Globus pallidus (tissue), 1 donor: ENCODE results near the gene CCNY.
"Not testable (repeated sequence)": the region's sequence is repeated elsewhere in the genome, so short reads cannot be mapped to it uniquely, and the experiment has no call there.

Experiments
- DNase-seq: peaks from one replicate; pipeline ENCODE4 v3.0.0-alpha.2; 2015; ENCODE audit warnings: low spot score

Gene CCNY

GRCh38 chr10:35518187-35518586 is 181.9 kb downstream of the CCNY start:
- not testable (repeated sequence) for DNase-seq

- no peak for DNase-seq
Measured at GRCh38 chr10:35520996-35521395, 184.7 kb downstream of the CCNY start.

- no peak for DNase-seq
Measured at GRCh38 chr10:35523670-35524225, 187.4 kb downstream of the CCNY start.

GRCh38 chr10:35526746-35527145 is 190.4 kb downstream of the CCNY start:
- no peak for DNase-seq

GRCh38 chr10:35532141-35532540 is 195.8 kb downstream of the CCNY start:
- DNase-seq = peak; percentile 48

GRCh38 chr10:35533565-35533964 is 197.3 kb downstream of the CCNY start:
- peak; percentile 39 for DNase-seq

GRCh38 chr10:35535136-35535535 is 198.8 kb downstream of the CCNY start:
- no peak for DNase-seq

GRCh38 chr10:35536789-35537188 is 200.5 kb downstream of the CCNY start:
- DNase-seq = no peak

- not testable (repeated sequence) for DNase-seq
Measured at GRCh38 chr10:35537925-35538324, 201.6 kb downstream of the CCNY start.

GRCh38 chr10:35540296-35541164 is 204.2 kb downstream of the CCNY start:
- no peak for DNase-seq

- no peak for DNase-seq
Measured at GRCh38 chr10:35541720-35542119, 205.4 kb downstream of the CCNY start.

- no peak for DNase-seq
Measured at GRCh38 chr10:35542303-35542702, 206.0 kb downstream of the CCNY start.

- no peak for DNase-seq
Measured at GRCh38 chr10:35545079-35545657, 208.9 kb downstream of the CCNY start.

- DNase-seq = no peak
Measured at GRCh38 chr10:35545878-35546590, 209.7 kb downstream of the CCNY start.

GRCh38 chr10:35546824-35547225 is 210.5 kb downstream of the CCNY start:
- no peak for DNase-seq

GRCh38 chr10:35552650-35553342 is 216.5 kb downstream of the CCNY start:
- no peak for DNase-seq

GRCh38 chr10:35554036-35554435 is 217.7 kb downstream of the CCNY start:
- no peak for DNase-seq

- DNase-seq = no peak
Measured at GRCh38 chr10:35554461-35555056, 218.2 kb downstream of the CCNY start.

- peak; percentile 35 for DNase-seq
Measured at GRCh38 chr10:35555962-35556930, 219.9 kb downstream of the CCNY start.

- DNase-seq = no peak
Measured at GRCh38 chr10:35558276-35558675, 222.0 kb downstream of the CCNY start.
